H9 (cell line): ENCODE data around the gene SIPA1L3. TPM values are rescaled to one million over a fixed set of nuclear protein-coding genes. Genes with fewer than 3 reads are reported as not detected.

Experiments used
- DNase-seq: peaks from one replicate; pipeline ENCODE4 v3.0.0-alpha.2; 2017
- H2AFZ ChIP-seq: one replicate; pipeline ENCODE4 v1.6.1; 2013; ENCODE audit warnings: mild to moderate bottlenecking, low read length, control low read depth, moderate library complexity
- H2AK5ac ChIP-seq: 2 replicates; pipeline ENCODE4 v1.6.1; 2013; ENCODE audit warnings: low read length, control low read depth, mixed read lengths; ENCODE audit not compliant: insufficient read length
- H2BK120ac ChIP-seq: one replicate; pipeline ENCODE4 v1.6.1; 2013; ENCODE audit warnings: low read depth, mild to moderate bottlenecking, low read length, control low read depth, inconsistent platforms; ENCODE audit not compliant: poor library complexity, severe bottlenecking
- H2BK12ac ChIP-seq: 2 replicates; pipeline ENCODE4 v1.6.1; 2013; ENCODE audit warnings: low read length, control low read depth, mixed read lengths, low read depth; ENCODE audit not compliant: insufficient read length
- H2BK15ac ChIP-seq: 2 replicates; pipeline ENCODE4 v1.6.1; 2013; ENCODE audit warnings: low read depth, low read length, control low read depth
- H2BK20ac ChIP-seq: one replicate; pipeline ENCODE4 v1.6.1; 2013; ENCODE audit warnings: low read depth, mild to moderate bottlenecking, low read length, control low read depth, inconsistent platforms; ENCODE audit not compliant: poor library complexity, severe bottlenecking
- H2BK5ac ChIP-seq: 2 replicates; pipeline ENCODE4 v1.6.1; 2013; ENCODE audit warnings: low read length, control low read depth, mixed read lengths; ENCODE audit not compliant: insufficient read length
- H3K14ac ChIP-seq: 2 replicates; pipeline ENCODE4 v1.6.1; 2013; ENCODE audit warnings: low read length, control low read depth; ENCODE audit not compliant: insufficient read depth
- H3K18ac ChIP-seq: 2 replicates; pipeline ENCODE4 v1.6.1; 2013; ENCODE audit warnings: low read depth, mild to moderate bottlenecking, mixed read lengths, low read length, control low read depth; ENCODE audit not compliant: insufficient read length
- H3K23ac ChIP-seq: 2 replicates; pipeline ENCODE4 v1.6.1; 2013; ENCODE audit warnings: low read length, control low read depth, mixed read lengths, low read depth; ENCODE audit not compliant: insufficient read length
- H3K23me2 ChIP-seq: 2 replicates; pipeline ENCODE4 v1.6.1; 2013; ENCODE audit warnings: low read depth, mild to moderate bottlenecking, mixed read lengths, low read length, control low read depth; ENCODE audit not compliant: insufficient read length, poor library complexity, severe bottlenecking
- H3K27ac ChIP-seq: 2 replicates; pipeline ENCODE4 v1.5.1; 2013; ENCODE audit warnings: low read length, control low read depth, mixed read lengths, low read depth; ENCODE audit not compliant: insufficient read length
- H3K27me3 ChIP-seq: 2 replicates; pipeline ENCODE4 v1.6.1; 2013; ENCODE audit warnings: low read length, control low read depth, inconsistent platforms; ENCODE audit not compliant: insufficient read depth
- H3K4ac ChIP-seq: 2 replicates; pipeline ENCODE4 v1.6.1; 2013; ENCODE audit warnings: low read depth, mild to moderate bottlenecking, control low read depth, inconsistent platforms, low read length, moderate library complexity
- H3K4me1 ChIP-seq: 2 replicates; pipeline ENCODE4 v1.6.1; 2013; ENCODE audit warnings: low read length, control low read depth, inconsistent platforms; ENCODE audit not compliant: insufficient read depth
- H3K4me2 ChIP-seq: 2 replicates; pipeline ENCODE4 v1.6.1; 2013; ENCODE audit warnings: low read length, control low read depth, mixed read lengths; ENCODE audit not compliant: insufficient read length, insufficient read depth
- H3K56ac ChIP-seq: 2 replicates; pipeline ENCODE4 v1.6.1; 2013; ENCODE audit warnings: low read depth, mild to moderate bottlenecking, mixed read lengths, low read length, control low read depth; ENCODE audit not compliant: insufficient read length
- H3K79me1 ChIP-seq: 2 replicates; pipeline ENCODE4 v1.6.1; 2013; ENCODE audit warnings: low read depth, mild to moderate bottlenecking, moderate library complexity, low read length, control low read depth, inconsistent platforms; ENCODE audit not compliant: insufficient read depth, poor library complexity, severe bottlenecking
- H3K79me2 ChIP-seq: 2 replicates; pipeline ENCODE4 v1.6.1; 2013; ENCODE audit warnings: low read length, control low read depth, inconsistent platforms; ENCODE audit not compliant: insufficient read depth
- H3K9ac ChIP-seq: 2 replicates; pipeline ENCODE4 v1.6.1; 2013; ENCODE audit warnings: low read length, control low read depth, mixed read lengths; ENCODE audit not compliant: insufficient read length; ENCODE audit errors: extremely low read depth
- H3K9me3 ChIP-seq: one replicate; pipeline ENCODE4 v1.6.1; 2013; ENCODE audit warnings: low read depth, low read length, inconsistent platforms; ENCODE audit not compliant: control insufficient read depth
- H3T11ph ChIP-seq: one replicate; pipeline ENCODE4 v1.6.1; 2013; ENCODE audit warnings: mild to moderate bottlenecking, low read length, control low read depth, inconsistent platforms
- H4K20me1 ChIP-seq: one replicate; pipeline ENCODE4 v1.6.1; 2013; ENCODE audit not compliant: control insufficient read depth, insufficient read length, insufficient read depth
- H4K5ac ChIP-seq: 2 replicates; pipeline ENCODE4 v1.6.1; 2013; ENCODE audit warnings: low read depth, mild to moderate bottlenecking, mixed read lengths, low read length, control low read depth; ENCODE audit not compliant: insufficient read length
- H4K8ac ChIP-seq: replicated peaks from 2 replicates; pipeline ENCODE4 v1.6.1; 2013; ENCODE audit warnings: low read length, control low read depth, mixed read lengths, low read depth; ENCODE audit not compliant: insufficient read length
- H4K91ac ChIP-seq: 2 replicates; pipeline ENCODE4 v1.6.1; 2013; ENCODE audit warnings: low read depth, mild to moderate bottlenecking, moderate library complexity, mixed read lengths, low read length, control low read depth; ENCODE audit not compliant: insufficient read length
- H3K27ac Mint-ChIP-seq, 3 experiments: 2 replicates in 2 of 3; 3 replicates in 1 of 3; pipeline ENCODE4 v1.8.0; 2020 to 2021; ENCODE audit warnings: mixed read lengths in 3 of 3, mild to moderate bottlenecking in 1 of 3, moderate library complexity in 1 of 3
- H3K27me3 Mint-ChIP-seq: 2 replicates; pipeline ENCODE4 v1.8.0; 2021; ENCODE audit warnings: low read depth, mild to moderate bottlenecking, moderate library complexity, mixed read lengths
- H3K36me3 Mint-ChIP-seq, 3 experiments: 2 replicates in 2 of 3; 3 replicates in 1 of 3; pipeline ENCODE4 v1.8.0; 2020 to 2021; ENCODE audit warnings: low read depth in 3 of 3, mixed read lengths in 3 of 3; ENCODE audit not compliant: insufficient read depth in 1 of 3
- H3K4me1 Mint-ChIP-seq, 2 experiments: 2 replicates each; pipeline ENCODE4 v1.8.0; 2020; ENCODE audit warnings: mixed read lengths in 2 of 2
- H3K4me3 Mint-ChIP-seq, 2 experiments: 2 replicates in 1 of 2; 3 replicates in 1 of 2; pipeline ENCODE4 v1.8.0; 2020 to 2021; ENCODE audit warnings: mild to moderate bottlenecking in 2 of 2, mixed read lengths in 2 of 2, moderate library complexity in 1 of 2
- H3K9me3 Mint-ChIP-seq, 2 experiments: 2 replicates in 1 of 2; 3 replicates in 1 of 2; pipeline ENCODE4 v1.8.0; 2020; ENCODE audit warnings: mild to moderate bottlenecking in 2 of 2, mixed read lengths in 2 of 2, moderate library complexity in 1 of 2
- CTCF ChIP-seq: fragments of 200-600 bp; sonication (generic); conservative IDR thresholded peaks from 3 replicates; pipeline ENCODE4 v1.8.0; 2021; ENCODE audit warnings: antibody characterized with exemption, mild to moderate bottlenecking
- WGBS: extraction: QIAGEN DNeasy Blood & Tissue Kit; methylation state at CpG from one replicate; pipeline ENCODE4 v1.1.7; 2013; ENCODE audit warnings: missing lambda C conversion rate, low lambda C conversion rate, mixed read lengths; ENCODE audit not compliant: insufficient read length; ENCODE audit errors: extremely low coverage; 5-methylcytosine and 5-hydroxymethylcytosine counted together
- total RNA-seq: library from RNA; stranded (reverse); gene quantifications from 2 replicates; pipeline ENCODE4 v1.2.1, GENCODE V29; 2021

The SIPA1L3 gene
- total RNA-seq, 1 experiment from 2014 or later: 40.1 TPM

- no peaks in the 10 kb centered on the region for H3K27me3 ChIP-seq
- WGBS: no CpG with 5 or more reads among the region's 10 CpGs
- no peak overlapping the region for H2AFZ ChIP-seq
- no peak overlapping the region for H3K27ac ChIP-seq
- H3K4me3 Mint-ChIP-seq: no peak overlapping the region
- no peak for DNase-seq
- H2AK5ac ChIP-seq: no peak overlapping the region
- peak overlapping the region; percentile 45 to 73 (median 61); a peak in 3 of 7 replicates for H3K27ac Mint-ChIP-seq
- H3K4me1 Mint-ChIP-seq: peaks cover 45 to 52% of the 10 kb centered on the region in 2 experiments
- H3K56ac ChIP-seq: no peak overlapping the region
- H2BK120ac ChIP-seq: no peak overlapping the region
- H3K79me2 ChIP-seq: peaks cover 2% of the 10 kb centered on the region; the same call in 1 of the 2 replicates
- no peak overlapping the region for H4K5ac ChIP-seq
- peaks cover 12% of the 10 kb centered on the region for H3K4me1 ChIP-seq
- H3K9me3 Mint-ChIP-seq: no peaks in the 10 kb centered on the region
- no peak overlapping the region for H4K91ac ChIP-seq
- H2BK12ac ChIP-seq: no peak overlapping the region
- no peak overlapping the region for H3K4ac ChIP-seq
- no peak overlapping the region for H3T11ph ChIP-seq
- no peak overlapping the region for H3K4me2 ChIP-seq
- H3K18ac ChIP-seq: no peak overlapping the region
- no peak overlapping the region for H2BK15ac ChIP-seq
- H3K14ac ChIP-seq: no peak overlapping the region
- no peaks in the 10 kb centered on the region for H3K23me2 ChIP-seq
- no peak for TF ChIP-seq CTCF
- H3K79me1 ChIP-seq: no peaks in the 10 kb centered on the region
- H3K9me3 ChIP-seq: no peaks in the 10 kb centered on the region
- H3K23ac ChIP-seq: no peak overlapping the region
- H2BK20ac ChIP-seq: no peak overlapping the region
- H3K36me3 Mint-ChIP-seq: peaks cover 6 to 17% (median 13%) of the 10 kb centered on the region in 3 experiments; a peak in 6 of 7 replicates
- no peak overlapping the region for H3K9ac ChIP-seq
- no peaks in the 10 kb centered on the region for H4K20me1 ChIP-seq
- no peak overlapping the region for H2BK5ac ChIP-seq
- no peaks in the 10 kb centered on the region for H3K27me3 Mint-ChIP-seq
- no peak overlapping the region for H4K8ac ChIP-seq
These were observed 19.2 kb downstream of the SIPA1L3 start for GRCh38 chr19:37926255-37926654.
